HG02981 (cell line): ENCODE data around the gene CCDC146.
"Not testable (repeated sequence)": the region's sequence is repeated elsewhere in the genome, so short reads cannot be mapped to it uniquely, and the experiment has no call there.

ENCODE experiments used
- ATAC-seq: cut with Tn5 transposase; IDR thresholded peaks from one replicate; pipeline ENCODE4 v1.9.1; 2021; ENCODE audit warnings: mild to moderate bottlenecking, moderate library complexity; ENCODE audit not compliant: unreplicated experiment

CCDC146 gene

GRCh38 chr7:77326131-77326530 is 203.7 kb downstream of the CCDC146 start:
- ATAC-seq, result no peak

- no peak for ATAC-seq
Observed at GRCh38 chr7:77327067-77327931, 204.9 kb downstream of the CCDC146 start.

- ATAC-seq, result no peak
Observed at GRCh38 chr7:77327932-77328628, 205.7 kb downstream of the CCDC146 start.

- ATAC-seq, result no peak
Observed at GRCh38 chr7:77328669-77329068, 206.3 kb downstream of the CCDC146 start.

GRCh38 chr7:77329466-77330168 is 207.2 kb downstream of the CCDC146 start:
- peak; percentile 15 for ATAC-seq

GRCh38 chr7:77330169-77330882 is 207.9 kb downstream of the CCDC146 start:
- ATAC-seq, result peak; percentile 53

GRCh38 chr7:77331938-77332695 is 209.7 kb downstream of the CCDC146 start:
- ATAC-seq, result peak; percentile 72

- ATAC-seq, result not testable (repeated sequence)
Observed at GRCh38 chr7:77334039-77334438, 211.6 kb downstream of the CCDC146 start.

- no peak for ATAC-seq
Observed at GRCh38 chr7:77335581-77335980, 213.2 kb downstream of the CCDC146 start.

- ATAC-seq, result no peak
Observed at GRCh38 chr7:77337456-77337990, 215.1 kb downstream of the CCDC146 start.

- ATAC-seq, result no peak
Observed at GRCh38 chr7:77338260-77338659, 215.8 kb downstream of the CCDC146 start.

GRCh38 chr7:77338883-77339629 is 216.6 kb downstream of the CCDC146 start:
- ATAC-seq, result no peak

GRCh38 chr7:77339726-77340125 is 217.3 kb downstream of the CCDC146 start:
- no peak for ATAC-seq
